SK-N-MC (cell line): ENCODE data around the gene SLC41A3.
A peak's percentile ranks its signal among the peaks of the same experiment; 100 is the strongest.
"Not testable (repeated sequence)": the region's sequence is repeated elsewhere in the genome, so short reads cannot be mapped to it uniquely, and the experiment has no call there.

Experiments used
- DNase-seq: peaks from one replicate; pipeline ENCODE4 v3.0.0-alpha.2; 2011; ENCODE audit warnings: low read depth, low spot score
- H3K27ac ChIP-seq: fragments of 200-600 bp; sonication (generic); 2 replicates; pipeline ENCODE4 v1.5.1; 2016; ENCODE audit warnings: mixed run types
- H3K36me3 ChIP-seq: fragments of 200-600 bp; sonication (generic); 2 replicates; pipeline ENCODE4 v1.6.1; 2017; ENCODE audit warnings: antibody characterized with exemption, low read length, mixed read lengths; ENCODE audit not compliant: insufficient read depth
- H3K4me3 ChIP-seq: fragments of 200-600 bp; sonication (generic); 2 replicates; pipeline ENCODE4 v1.5.1; 2016
- H3K9ac ChIP-seq: fragments of 200-600 bp; sonication (generic); 2 replicates; pipeline ENCODE4 v1.8.0; 2017; ENCODE audit warnings: mixed run types, mixed read lengths; ENCODE audit not compliant: insufficient read length
- H3K9me3 ChIP-seq: fragments of 200-600 bp; sonication (generic); 2 replicates; pipeline ENCODE4 v1.6.1; 2017; ENCODE audit warnings: low read depth, mild to moderate bottlenecking, antibody characterized with exemption, low read length, moderate library complexity, mixed read lengths
- EZH2 ChIP-seq: fragments of 200-600 bp; sonication (generic); IDR thresholded peaks from one replicate; pipeline ENCODE4 v1.6.1; 2017; ENCODE audit warnings: antibody characterized with exemption
- FOXP2 ChIP-seq: optimal IDR thresholded peaks from 2 replicates; pipeline ENCODE3; 2011; ENCODE audit warnings: mild to moderate bottlenecking, moderate library complexity; ENCODE audit not compliant: insufficient read depth; ENCODE audit errors: extremely low read length, control extremely low read depth
- POLR2AphosphoS5 ChIP-seq: IDR thresholded peaks from 2 replicates; pipeline ENCODE4 v1.6.1; 2012; ENCODE audit warnings: mild to moderate bottlenecking, low read depth, low read length, borderline replicate concordance

SLC41A3 gene

DNA sequence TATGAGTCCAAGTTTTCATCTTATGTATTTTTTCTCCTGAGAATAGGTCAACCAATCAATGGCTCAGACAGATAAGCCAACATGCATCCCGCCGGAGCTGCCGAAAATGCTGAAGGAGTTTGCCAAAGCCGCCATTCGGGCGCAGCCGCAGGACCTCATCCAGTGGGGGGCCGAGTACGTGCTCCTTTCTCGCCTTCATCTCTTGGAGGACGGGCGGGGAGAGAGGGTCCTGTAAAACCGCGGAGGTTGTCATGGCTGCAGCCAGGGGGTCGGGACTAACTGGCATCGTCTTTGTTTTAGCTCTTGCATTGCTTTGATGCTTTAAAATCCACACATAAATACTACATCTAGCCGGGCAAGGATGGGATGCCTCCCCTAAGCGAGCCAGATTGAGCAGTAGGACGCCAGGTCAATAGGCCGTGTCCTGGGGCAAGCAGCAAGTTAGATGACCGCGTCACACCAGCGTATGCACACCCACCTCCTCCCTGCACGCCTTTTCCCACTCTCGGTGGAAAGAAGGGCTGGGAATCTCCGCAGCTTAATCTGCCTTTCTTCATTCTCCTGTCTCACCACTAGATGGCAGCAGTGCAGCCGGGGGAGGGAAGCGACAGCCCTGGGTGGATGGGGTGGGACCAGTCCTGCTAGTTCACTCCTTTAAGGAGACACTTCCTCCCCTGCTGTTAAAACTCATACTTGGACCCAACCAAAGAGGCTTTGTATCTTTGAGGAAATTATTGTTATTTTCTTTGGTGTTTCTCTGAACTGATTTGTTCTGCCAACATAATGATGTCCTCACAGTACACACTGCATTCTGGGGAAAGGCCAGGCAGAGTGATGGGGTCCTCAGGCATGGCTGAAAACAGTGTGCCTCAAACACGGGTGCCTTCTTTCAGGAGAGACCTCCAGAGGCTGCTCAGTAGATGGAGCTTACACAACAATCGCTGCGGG, 111.7 kb downstream of the SLC41A3 start:
- H3K36me3 ChIP-seq, H3K27ac ChIP-seq, DNase-seq, H3K9me3 ChIP-seq, H3K9ac ChIP-seq: not testable (repeated sequence)
- peak overlapping the region; percentile 56 for H3K4me3 ChIP-seq

DNA sequence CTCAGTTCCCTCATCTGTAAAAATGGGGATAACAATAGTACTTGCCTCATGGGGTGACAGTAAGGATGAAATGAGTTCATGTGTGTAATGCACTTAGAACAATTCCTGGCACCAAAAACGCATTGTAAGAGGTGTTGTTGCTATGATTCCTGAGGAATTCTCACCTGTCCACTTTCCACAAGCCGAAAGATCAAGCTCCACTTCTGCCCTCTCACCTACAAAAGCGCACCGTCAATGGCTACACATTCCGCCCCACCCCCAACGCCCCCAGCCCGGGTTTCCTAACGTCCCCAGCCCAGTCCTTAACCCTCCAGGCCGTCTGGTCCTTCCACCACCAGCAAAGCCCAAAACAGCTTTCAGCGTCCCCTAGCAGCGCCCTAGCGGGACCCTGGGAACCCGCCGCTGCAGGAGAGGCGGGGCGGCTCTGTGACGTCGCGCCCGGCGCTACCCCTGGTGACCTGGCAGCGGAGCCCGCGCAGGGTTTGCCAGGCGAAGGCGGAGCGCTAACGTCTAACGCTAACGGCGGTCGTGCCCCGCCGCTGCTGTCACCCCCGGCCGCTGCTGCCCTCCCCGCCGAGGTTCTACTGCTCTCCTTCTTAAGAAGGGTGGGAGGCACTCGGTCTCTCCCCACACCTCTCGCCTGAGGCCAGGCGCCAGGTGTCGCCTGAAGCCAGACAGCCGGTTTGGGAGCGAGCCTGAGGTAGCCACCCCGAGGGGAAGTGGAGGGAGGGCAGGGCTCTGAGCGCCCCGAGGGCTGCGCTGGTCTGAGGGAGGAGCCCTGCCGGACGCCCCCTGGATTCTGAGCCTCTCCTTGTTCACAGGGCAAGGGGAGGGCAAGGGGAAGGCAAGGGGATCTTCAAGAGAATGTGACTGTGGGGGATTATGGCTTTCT, 115.0 kb downstream of the SLC41A3 start, which contains the start of gene ROPN1B:
Gene ROPN1B, plus strand, starts transcription at position 478 of the 892 bp plus-strand sequence. CDS start 2,877 bp downstream, outside the sequence.
- not testable (repeated sequence) for H3K36me3 ChIP-seq, H3K9ac ChIP-seq, H3K9me3 ChIP-seq, H3K27ac ChIP-seq, DNase-seq, H3K4me3 ChIP-seq

DNA sequence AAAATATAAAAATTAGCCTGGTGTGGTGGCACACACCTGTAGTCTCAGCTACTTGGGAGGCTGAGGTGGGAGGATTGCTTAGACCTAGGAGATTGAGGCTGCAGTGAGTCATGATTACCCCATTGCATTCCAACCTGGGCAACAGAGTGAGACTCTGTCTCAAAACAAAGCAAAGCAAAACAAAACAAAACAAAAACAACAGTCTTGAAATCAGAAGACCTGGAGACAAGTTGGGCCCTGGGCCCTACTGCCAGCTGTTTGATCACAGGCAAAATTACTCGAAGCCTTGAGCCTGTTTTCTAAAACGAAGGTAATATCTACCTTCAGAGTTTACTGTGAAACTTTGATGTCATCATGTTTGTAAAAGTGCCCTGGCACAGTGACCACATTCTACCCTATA, 115.8 kb downstream of the SLC41A3 start:
- not testable (repeated sequence) for H3K36me3 ChIP-seq, H3K9ac ChIP-seq, H3K4me3 ChIP-seq, DNase-seq, H3K9me3 ChIP-seq, H3K27ac ChIP-seq

DNA sequence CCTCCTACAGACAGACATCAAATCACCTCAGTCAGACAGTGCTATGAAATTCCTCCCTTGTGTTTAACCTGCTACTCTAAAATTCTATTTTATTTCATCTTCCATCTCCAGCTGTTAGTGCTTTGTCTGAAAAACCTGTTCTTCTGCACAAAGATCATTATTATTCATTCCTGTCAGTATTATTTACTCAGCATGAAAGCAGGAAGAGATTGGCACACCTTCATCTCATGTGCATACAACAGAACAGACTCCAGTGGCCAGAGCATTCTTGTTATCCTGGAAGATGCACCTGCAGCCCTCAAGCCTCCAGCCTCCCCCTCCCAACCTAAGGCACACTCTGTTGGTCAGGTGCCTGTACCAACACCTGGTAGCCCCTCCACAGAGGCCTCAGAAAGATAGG, 116.8 kb downstream of the SLC41A3 start:
- no peaks in the 10 kb centered on the region for H3K9me3 ChIP-seq
- no peak for DNase-seq
- H3K36me3 ChIP-seq: no peaks in the 10 kb centered on the region
- no peak overlapping the region for H3K27ac ChIP-seq
- no peak overlapping the region for H3K9ac ChIP-seq
- TF ChIP-seq FOXP2 (no peak), POLR2AphosphoS5 (no peak), EZH2 (no peak)
- no peak overlapping the region for H3K4me3 ChIP-seq

DNA sequence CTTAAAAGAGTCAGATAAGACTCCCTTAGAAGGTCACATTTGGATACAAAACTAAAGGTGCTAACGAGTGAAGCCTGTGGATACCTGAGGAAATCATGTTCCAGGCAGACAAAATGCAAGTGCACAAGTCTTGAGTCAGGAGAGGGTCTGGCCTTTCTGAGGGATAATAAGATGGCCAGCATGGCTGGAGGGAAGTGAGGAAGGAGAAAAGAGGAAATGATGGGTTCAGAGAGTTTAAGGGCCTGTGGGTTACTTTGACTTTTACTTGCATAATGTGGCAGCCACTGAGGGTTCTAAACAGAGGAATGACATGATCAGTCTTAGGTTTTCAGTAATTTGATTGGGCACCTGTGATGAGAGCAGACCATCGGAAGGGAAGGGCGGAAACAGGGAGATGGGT, 118.4 kb downstream of the SLC41A3 start:
- H3K36me3 ChIP-seq: no peaks in the 10 kb centered on the region
- DNase-seq: no peak
- H3K4me3 ChIP-seq: no peak overlapping the region
- H3K9me3 ChIP-seq: no peaks in the 10 kb centered on the region
- TF ChIP-seq FOXP2 (no peak), EZH2 (no peak), POLR2AphosphoS5 (no peak)
- no peak overlapping the region for H3K9ac ChIP-seq
- H3K27ac ChIP-seq: no peak overlapping the region

DNA sequence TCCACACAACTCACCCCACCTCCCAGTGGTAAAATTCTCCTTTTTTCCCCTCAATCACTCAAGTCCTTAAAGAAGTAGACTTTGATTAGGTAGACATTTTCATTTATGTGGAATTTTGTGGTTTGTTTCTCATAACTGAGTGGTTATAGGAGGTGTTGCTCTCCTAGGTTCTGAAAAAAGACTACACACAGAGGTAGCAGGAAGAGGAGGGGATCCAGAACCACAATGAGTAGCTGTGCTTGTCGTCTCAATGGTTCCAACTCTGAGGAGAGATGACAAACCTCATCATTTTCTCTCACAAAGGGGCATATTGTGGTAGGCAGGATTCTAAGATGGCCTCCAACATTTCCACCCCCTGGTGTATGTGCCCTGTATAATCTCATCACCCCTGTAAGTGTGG, 120.1 kb downstream of the SLC41A3 start:
- not testable (repeated sequence) for DNase-seq, H3K4me3 ChIP-seq, H3K27ac ChIP-seq, H3K9me3 ChIP-seq, H3K36me3 ChIP-seq, H3K9ac ChIP-seq

DNA sequence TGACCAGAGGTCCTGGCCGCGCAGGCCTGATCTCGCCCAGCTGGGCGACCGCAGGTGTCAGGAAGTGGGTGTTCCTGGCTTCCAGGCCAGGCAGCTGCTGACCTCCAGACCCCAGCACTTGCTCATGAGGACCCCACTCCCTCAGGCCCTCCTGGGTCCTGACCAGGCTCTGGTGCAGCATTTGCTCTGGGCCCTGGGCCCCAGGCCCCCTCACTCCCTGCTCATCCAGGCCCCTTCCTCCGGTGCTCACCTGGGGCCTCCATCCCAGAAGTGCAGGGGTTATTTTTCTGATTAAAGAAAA, 122.7 kb downstream of the SLC41A3 start:
- no peak for DNase-seq
- no peak overlapping the region for H3K4me3 ChIP-seq
- no peaks in the 10 kb centered on the region for H3K36me3 ChIP-seq
- no peak overlapping the region for H3K27ac ChIP-seq
- H3K9me3 ChIP-seq: no peaks in the 10 kb centered on the region
- H3K9ac ChIP-seq: no peak overlapping the region
- TF ChIP-seq POLR2AphosphoS5: no peak
- no peak for TF ChIP-seq FOXP2
- TF ChIP-seq EZH2: no peak

DNA sequence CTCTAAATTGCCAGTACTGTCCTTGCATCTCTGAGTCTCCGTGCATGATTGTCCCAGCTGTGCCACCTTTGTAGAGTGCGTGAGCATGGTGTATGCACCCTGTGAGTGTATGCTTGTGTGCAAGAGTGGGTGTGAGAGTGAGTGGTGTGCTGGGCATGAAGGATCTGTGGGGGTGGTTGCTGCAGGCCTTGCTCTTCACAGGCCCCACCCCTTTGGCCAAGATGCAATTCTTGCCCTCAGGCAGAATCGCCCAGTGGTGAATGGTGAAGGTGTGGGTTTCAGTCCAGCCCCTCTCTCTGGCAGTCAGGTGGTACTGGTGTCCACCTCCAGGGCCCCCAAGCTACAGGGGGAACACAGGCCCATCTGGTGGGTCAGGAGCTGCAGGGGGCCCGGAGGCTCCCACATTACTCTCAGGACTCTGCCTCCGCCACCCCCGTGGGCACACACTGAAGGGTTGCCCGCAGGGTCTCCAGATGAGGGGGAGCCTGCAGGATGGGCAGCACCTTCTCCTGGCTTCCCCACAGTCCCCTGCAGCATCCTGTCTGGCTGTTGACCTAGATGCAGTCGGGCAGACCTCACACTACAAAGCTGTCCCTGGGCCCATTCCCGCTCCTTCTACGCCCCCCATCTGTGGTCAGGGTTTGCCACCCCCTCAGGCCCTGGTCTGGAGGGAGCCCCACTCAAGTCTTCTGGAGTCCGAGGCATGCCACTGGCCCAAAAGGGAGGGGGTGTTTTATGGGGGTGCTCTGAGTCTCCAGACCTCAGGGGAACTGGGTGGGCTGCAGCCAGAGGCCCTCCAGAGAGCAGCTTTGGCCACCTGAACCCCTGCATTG, 123.3 kb downstream of the SLC41A3 start:
- H3K9me3 ChIP-seq: no peaks in the 10 kb centered on the region
- DNase-seq: no peak
- no peak overlapping the region for H3K9ac ChIP-seq
- no peak for TF ChIP-seq POLR2AphosphoS5
- no peak for TF ChIP-seq FOXP2
- no peak for TF ChIP-seq EZH2
- no peak overlapping the region for H3K4me3 ChIP-seq
- H3K36me3 ChIP-seq: no peaks in the 10 kb centered on the region
- no peak overlapping the region for H3K27ac ChIP-seq

DNA sequence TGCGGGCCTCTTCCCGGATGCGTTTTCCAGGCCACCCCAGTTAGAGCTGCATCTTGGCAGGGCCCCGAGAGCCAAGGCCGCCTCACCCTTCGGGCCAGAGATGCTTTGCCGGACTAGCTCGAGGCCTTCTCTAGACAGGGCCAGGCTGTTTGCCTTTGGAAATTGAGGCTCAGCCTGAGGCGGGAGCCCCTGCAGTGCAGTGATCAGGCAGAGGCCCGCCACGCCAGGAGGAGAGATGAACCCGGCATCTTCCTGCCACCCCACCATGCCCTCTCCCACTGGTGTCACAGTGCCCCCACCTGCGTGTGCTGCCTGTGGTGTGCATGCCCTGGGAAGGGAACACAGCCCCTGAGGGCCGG, 123.9 kb downstream of the SLC41A3 start:
- no peak for TF ChIP-seq EZH2
- TF ChIP-seq FOXP2: no peak
- TF ChIP-seq POLR2AphosphoS5: no peak
- H3K9ac ChIP-seq: no peak overlapping the region
- H3K4me3 ChIP-seq: no peak overlapping the region
- H3K9me3 ChIP-seq: no peaks in the 10 kb centered on the region
- H3K27ac ChIP-seq: no peak overlapping the region
- no peak for DNase-seq
- H3K36me3 ChIP-seq: no peaks in the 10 kb centered on the region
